Fibroblast of skin of scalp (primary cell): ENCODE data around the gene DERL3.

Experiments used
- DNase-seq: peaks from one replicate; pipeline ENCODE4 v3.0.0-alpha.2; 2013

Gene DERL3

GRCh38 chr22:23831261-23831660 lies 7.5 kb downstream of the DERL3 start:
- no peak for DNase-seq

- DNase-seq = peak; percentile 97
Measured at GRCh38 chr22:23829845-23830372, 8.9 kb downstream of the DERL3 start.

- DNase-seq = no peak
Measured at GRCh38 chr22:23828800-23829680, 9.8 kb downstream of the DERL3 start.

GRCh38 chr22:23827351-23827995 lies 11.3 kb downstream of the DERL3 start:
- DNase-seq = no peak

- peak; percentile 97 for DNase-seq
Measured at GRCh38 chr22:23826510-23827350, 12.1 kb downstream of the DERL3 start.

- no peak for DNase-seq
Measured at GRCh38 chr22:23825246-23825905, 13.4 kb downstream of the DERL3 start.

- no peak for DNase-seq
Measured at GRCh38 chr22:23824476-23825245, 14.1 kb downstream of the DERL3 start.

GRCh38 chr22:23823331-23823791 lies 15.4 kb downstream of the DERL3 start:
- peak; percentile 49 for DNase-seq

GRCh38 chr22:23822101-23822671 lies 16.6 kb downstream of the DERL3 start:
- DNase-seq = no peak

GRCh38 chr22:23820748-23821211 lies 18.0 kb downstream of the DERL3 start:
- no peak for DNase-seq

- no peak for DNase-seq
Measured at GRCh38 chr22:23818541-23818940, 20.3 kb downstream of the DERL3 start.

GRCh38 chr22:23817146-23817545 lies 21.7 kb downstream of the DERL3 start:
- no peak for DNase-seq

- peak; percentile 17 for DNase-seq
Measured at GRCh38 chr22:23816156-23816976, 22.4 kb downstream of the DERL3 start.

- DNase-seq = peak; percentile 30
Measured at GRCh38 chr22:23815541-23816155, 23.2 kb downstream of the DERL3 start.

GRCh38 chr22:23812378-23812777 lies 26.4 kb downstream of the DERL3 start:
- DNase-seq = no peak

GRCh38 chr22:23806837-23807236 lies 32.0 kb downstream of the DERL3 start:
- DNase-seq = no peak

- DNase-seq = no peak
Measured at GRCh38 chr22:23804781-23805291, 34.0 kb downstream of the DERL3 start.

- no peak for DNase-seq
Measured at GRCh38 chr22:23803001-23803819, 35.6 kb downstream of the DERL3 start.
